HepG2 (cell line): ENCODE data around the gene CTRL. TPM values are rescaled to one million over a fixed set of nuclear protein-coding genes. Genes with fewer than 3 reads are reported as not detected.

Source experiments
- ARHGAP35 ChIP-seq: sonication (generic); formaldehyde crosslinking; IDR thresholded peaks from 2 replicates; pipeline ENCODE4 v1.9.0; 2022; ENCODE audit warnings: mild to moderate bottlenecking, inconsistent platforms, moderate library complexity, missing genetic modification reagents, borderline replicate concordance
- ATF6 ChIP-seq: sonication (generic); formaldehyde crosslinking; conservative IDR thresholded peaks from 2 replicates; pipeline ENCODE4 v1.4.0; 2020; ENCODE audit warnings: missing genetic modification reagents
- ELF4 ChIP-seq: sonication (generic); formaldehyde crosslinking; IDR thresholded peaks from 2 replicates; pipeline ENCODE4 v1.5.0; 2020; ENCODE audit warnings: missing genetic modification reagents, mild to moderate bottlenecking, moderate library complexity, borderline replicate concordance
- FOSL1 ChIP-seq: sonication (generic); formaldehyde crosslinking; IDR thresholded peaks from 2 replicates; pipeline ENCODE4 v1.9.0; 2021; ENCODE audit warnings: missing genetic modification reagents, borderline replicate concordance
- GATAD1 ChIP-seq: IDR thresholded peaks from 2 replicates; pipeline ENCODE4 v1.6.1; 2016; ENCODE audit warnings: missing genetic modification reagents, missing compliant biosample characterization
- HINFP ChIP-seq: sonication (generic); formaldehyde crosslinking; IDR thresholded peaks from 2 replicates; pipeline ENCODE4 v1.4.0; 2020; ENCODE audit warnings: low read depth, mild to moderate bottlenecking, missing genetic modification reagents
- HOXA9 ChIP-seq: sonication (generic); formaldehyde crosslinking; IDR thresholded peaks from 2 replicates; pipeline ENCODE4 v1.8.1; 2022; ENCODE audit warnings: missing genetic modification reagents, mild to moderate bottlenecking, moderate library complexity, borderline replicate concordance
- KLF13 ChIP-seq: sonication (generic); formaldehyde crosslinking; IDR thresholded peaks from 2 replicates; pipeline ENCODE4 v1.4.0; 2020; ENCODE audit warnings: mild to moderate bottlenecking, missing genetic modification reagents
- NBN ChIP-seq: fragments of 450-650 bp; conservative IDR thresholded peaks from 2 replicates; pipeline ENCODE4 v1.6.1; 2017
- NCOA1 ChIP-seq: sonication (generic); formaldehyde crosslinking; IDR thresholded peaks from 2 replicates; pipeline ENCODE4 v1.9.0; 2021; ENCODE audit warnings: missing genetic modification reagents
- NONO ChIP-seq, 2 experiments: fragments of 450-650 bp in 1 of 2; sonication (generic) in 1 of 2; formaldehyde crosslinking in 1 of 2; IDR thresholded peaks in 1 of 2; conservative IDR thresholded peaks in 1 of 2; 2 replicates each; pipeline versions ENCODE4 v1.6.1 to v1.8.0; 2017 to 2022; ENCODE audit warnings: mild to moderate bottlenecking in 1 of 2, missing genetic modification reagents in 1 of 2, moderate library complexity in 1 of 2
- NR1H2 ChIP-seq: sonication (generic); formaldehyde crosslinking; IDR thresholded peaks from 2 replicates; pipeline ENCODE4 v1.8.1; 2022; ENCODE audit warnings: low read depth, missing genetic modification reagents, borderline replicate concordance
- POGZ ChIP-seq: sonication (generic); formaldehyde crosslinking; IDR thresholded peaks from 2 replicates; pipeline ENCODE4 v1.4.0; 2020; ENCODE audit warnings: mild to moderate bottlenecking, missing genetic modification reagents
- POLR2A ChIP-seq, 2 experiments: IDR thresholded peaks; 2 replicates each; pipeline ENCODE4 v1.6.1; 2011; ENCODE audit warnings: low read depth in 2 of 2, low read length in 2 of 2, mild to moderate bottlenecking in 1 of 2, moderate library complexity in 1 of 2; ENCODE audit not compliant: insufficient read depth in 1 of 2
- TOPORS ChIP-seq: sonication (generic); formaldehyde crosslinking; IDR thresholded peaks from 2 replicates; pipeline ENCODE4 v1.8.0; 2023; ENCODE audit warnings: mild to moderate bottlenecking, missing genetic modification reagents
- TRIM24 ChIP-seq: sonication (generic); formaldehyde crosslinking; IDR thresholded peaks from 2 replicates; pipeline ENCODE4 v1.8.0; 2022; ENCODE audit warnings: mild to moderate bottlenecking, missing genetic modification reagents
- YEATS2 ChIP-seq: sonication (generic); formaldehyde crosslinking; IDR thresholded peaks from 2 replicates; pipeline ENCODE4 v1.4.0; 2020; ENCODE audit warnings: missing genetic modification reagents, borderline replicate concordance
- ZFY ChIP-seq: sonication (generic); formaldehyde crosslinking; IDR thresholded peaks from 2 replicates; pipeline ENCODE4 v1.4.0; 2020; ENCODE audit warnings: missing genetic modification reagents
- ZNF484 ChIP-seq: sonication (generic); formaldehyde crosslinking; IDR thresholded peaks from 2 replicates; pipeline ENCODE4 v1.5.1; 2020; ENCODE audit warnings: mild to moderate bottlenecking, low read depth, missing genetic modification reagents, borderline replicate concordance
- polyA plus RNA-seq, 8 experiments: library from polyadenylated mRNA; depleted of rRNA in 3 of 8; stranded (reverse) in 7 of 8; unstranded in 1 of 8; fragments of >200 nt; fragmentation: Illumina TruSeq in 4 of 8; extraction: Trizol in 4 of 8; gene quantifications; 2 replicates each; pipeline versions ENCODE4 v1.2.1 to v1.2.3, GENCODE V29; 2011 to 2016; ENCODE audit warnings: low read depth in 4 of 8, missing spikeins in 1 of 8, mixed read lengths in 1 of 8; ENCODE audit not compliant: insufficient read depth in 1 of 8
- total RNA-seq, 5 experiments: library from RNA; depleted of rRNA; stranded (reverse); fragments of >200 nt; fragmentation: Illumina TruSeq; extraction: Trizol; gene quantifications; 2 replicates each; pipeline ENCODE4 v1.2.3, GENCODE V29; 2016; ENCODE audit warnings: low read depth in 1 of 5
- TF ChIP-seq, protein P1 (sequence below): sonication (generic); formaldehyde crosslinking; IDR thresholded peaks from 2 replicates; pipeline ENCODE4 v1.4.0; 2020; ENCODE audit warnings: missing genetic modification reagents
- TF ChIP-seq, protein P2 (sequence below): sonication (generic); formaldehyde crosslinking; IDR thresholded peaks from 2 replicates; pipeline ENCODE4 v1.4.0; 2020; ENCODE audit warnings: mild to moderate bottlenecking, low read depth, missing genetic modification reagents

The CTRL gene
- total and polyA plus RNA-seq, 2 of the 13 experiments (the other 11 are each of a cell fraction or from before 2014, with no cell fraction given), result 1.9 to 2.7 TPM

GRCh38 chr16:67969254-67970039, 37.8 kb upstream of the CTRL start (continued):
- TF ChIP-seq ATF6 (CRISPR knock-in tag), result no peak
- TF ChIP-seq TRIM24 (CRISPR knock-in tag), result no peak
- TF ChIP-seq ARHGAP35 (CRISPR knock-in tag), result 0 out of 2 replicates have a peak, but pooled peaks have one; percentile 53
- no peak for TF ChIP-seq POGZ (CRISPR knock-in tag)
- TF ChIP-seq HOXA9, result no peak
- TF ChIP-seq NBN, result no peak
- no peak for TF ChIP-seq NCOA1 (CRISPR knock-in tag)
- no peak for TF ChIP-seq YEATS2 (CRISPR knock-in tag)
- no peak for TF ChIP-seq FOSL1 (CRISPR knock-in tag)
- TF ChIP-seq HINFP, result no peak
- TF ChIP-seq POLR2A (IDR thresholded peaks at IDR 0.05; ENCODE audit: insufficient read depth in 1 of 2, low read depth in 2 of 2, low read length in 2 of 2), result peak in 1 of 2 experiments; percentile 72; a peak in 1 of 4 replicates
- no peak for TF ChIP-seq NR1H2
- no peak for TF ChIP-seq KLF13 (CRISPR knock-in tag)
- TF ChIP-seq, protein P1, sequence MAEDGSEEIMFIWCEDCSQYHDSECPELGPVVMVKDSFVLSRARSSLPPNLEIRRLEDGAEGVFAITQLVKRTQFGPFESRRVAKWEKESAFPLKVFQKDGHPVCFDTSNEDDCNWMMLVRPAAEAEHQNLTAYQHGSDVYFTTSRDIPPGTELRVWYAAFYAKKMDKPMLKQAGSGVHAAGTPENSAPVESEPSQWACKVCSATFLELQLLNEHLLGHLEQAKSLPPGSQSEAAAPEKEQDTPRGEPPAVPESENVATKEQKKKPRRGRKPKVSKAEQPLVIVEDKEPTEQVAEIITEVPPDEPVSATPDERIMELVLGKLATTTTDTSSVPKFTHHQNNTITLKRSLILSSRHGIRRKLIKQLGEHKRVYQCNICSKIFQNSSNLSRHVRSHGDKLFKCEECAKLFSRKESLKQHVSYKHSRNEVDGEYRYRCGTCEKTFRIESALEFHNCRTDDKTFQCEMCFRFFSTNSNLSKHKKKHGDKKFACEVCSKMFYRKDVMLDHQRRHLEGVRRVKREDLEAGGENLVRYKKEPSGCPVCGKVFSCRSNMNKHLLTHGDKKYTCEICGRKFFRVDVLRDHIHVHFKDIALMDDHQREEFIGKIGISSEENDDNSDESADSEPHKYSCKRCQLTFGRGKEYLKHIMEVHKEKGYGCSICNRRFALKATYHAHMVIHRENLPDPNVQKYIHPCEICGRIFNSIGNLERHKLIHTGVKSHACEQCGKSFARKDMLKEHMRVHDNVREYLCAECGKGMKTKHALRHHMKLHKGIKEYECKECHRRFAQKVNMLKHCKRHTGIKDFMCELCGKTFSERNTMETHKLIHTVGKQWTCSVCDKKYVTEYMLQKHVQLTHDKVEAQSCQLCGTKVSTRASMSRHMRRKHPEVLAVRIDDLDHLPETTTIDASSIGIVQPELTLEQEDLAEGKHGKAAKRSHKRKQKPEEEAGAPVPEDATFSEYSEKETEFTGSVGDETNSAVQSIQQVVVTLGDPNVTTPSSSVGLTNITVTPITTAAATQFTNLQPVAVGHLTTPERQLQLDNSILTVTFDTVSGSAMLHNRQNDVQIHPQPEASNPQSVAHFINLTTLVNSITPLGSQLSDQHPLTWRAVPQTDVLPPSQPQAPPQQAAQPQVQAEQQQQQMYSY, result no peak
- no peak for TF ChIP-seq ZNF484 (CRISPR knock-in tag)
- no peak for TF ChIP-seq TOPORS (CRISPR knock-in tag)
- TF ChIP-seq, protein P2, sequence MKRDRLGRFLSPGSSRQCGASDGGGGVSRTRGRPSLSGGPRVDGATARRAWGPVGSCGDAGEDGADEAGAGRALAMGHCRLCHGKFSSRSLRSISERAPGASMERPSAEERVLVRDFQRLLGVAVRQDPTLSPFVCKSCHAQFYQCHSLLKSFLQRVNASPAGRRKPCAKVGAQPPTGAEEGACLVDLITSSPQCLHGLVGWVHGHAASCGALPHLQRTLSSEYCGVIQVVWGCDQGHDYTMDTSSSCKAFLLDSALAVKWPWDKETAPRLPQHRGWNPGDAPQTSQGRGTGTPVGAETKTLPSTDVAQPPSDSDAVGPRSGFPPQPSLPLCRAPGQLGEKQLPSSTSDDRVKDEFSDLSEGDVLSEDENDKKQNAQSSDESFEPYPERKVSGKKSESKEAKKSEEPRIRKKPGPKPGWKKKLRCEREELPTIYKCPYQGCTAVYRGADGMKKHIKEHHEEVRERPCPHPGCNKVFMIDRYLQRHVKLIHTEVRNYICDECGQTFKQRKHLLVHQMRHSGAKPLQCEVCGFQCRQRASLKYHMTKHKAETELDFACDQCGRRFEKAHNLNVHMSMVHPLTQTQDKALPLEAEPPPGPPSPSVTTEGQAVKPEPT (CRISPR knock-in tag), result no peak
- TF ChIP-seq NONO (IDR thresholded peaks at IDR 0.05), result no peak
- TF ChIP-seq NONO (CRISPR knock-in tag; conservative IDR thresholded peaks at IDR 0.05), result no peak
- 0 out of 2 replicates have a peak, but pooled peaks have one; percentile 19 for TF ChIP-seq ELF4 (CRISPR knock-in tag)
- TF ChIP-seq GATAD1 (CRISPR knock-in tag), result no peak
- peak; percentile 76 for TF ChIP-seq ZFY (CRISPR knock-in tag)
